NCI-H345 treated with DMSO at 0.1 percent for 48 hours (cell line): Measurements from ENCODE around the gene THBD.

ENCODE experiments used
- DNase-seq: peaks from one replicate; lab custom pipeline; 2025; ENCODE audit not compliant: unreplicated experiment; lab: John Stamatoyannopoulos, UW

Gene THBD, protein sequence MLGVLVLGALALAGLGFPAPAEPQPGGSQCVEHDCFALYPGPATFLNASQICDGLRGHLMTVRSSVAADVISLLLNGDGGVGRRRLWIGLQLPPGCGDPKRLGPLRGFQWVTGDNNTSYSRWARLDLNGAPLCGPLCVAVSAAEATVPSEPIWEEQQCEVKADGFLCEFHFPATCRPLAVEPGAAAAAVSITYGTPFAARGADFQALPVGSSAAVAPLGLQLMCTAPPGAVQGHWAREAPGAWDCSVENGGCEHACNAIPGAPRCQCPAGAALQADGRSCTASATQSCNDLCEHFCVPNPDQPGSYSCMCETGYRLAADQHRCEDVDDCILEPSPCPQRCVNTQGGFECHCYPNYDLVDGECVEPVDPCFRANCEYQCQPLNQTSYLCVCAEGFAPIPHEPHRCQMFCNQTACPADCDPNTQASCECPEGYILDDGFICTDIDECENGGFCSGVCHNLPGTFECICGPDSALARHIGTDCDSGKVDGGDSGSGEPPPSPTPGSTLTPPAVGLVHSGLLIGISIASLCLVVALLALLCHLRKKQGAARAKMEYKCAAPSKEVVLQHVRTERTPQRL

DNA sequence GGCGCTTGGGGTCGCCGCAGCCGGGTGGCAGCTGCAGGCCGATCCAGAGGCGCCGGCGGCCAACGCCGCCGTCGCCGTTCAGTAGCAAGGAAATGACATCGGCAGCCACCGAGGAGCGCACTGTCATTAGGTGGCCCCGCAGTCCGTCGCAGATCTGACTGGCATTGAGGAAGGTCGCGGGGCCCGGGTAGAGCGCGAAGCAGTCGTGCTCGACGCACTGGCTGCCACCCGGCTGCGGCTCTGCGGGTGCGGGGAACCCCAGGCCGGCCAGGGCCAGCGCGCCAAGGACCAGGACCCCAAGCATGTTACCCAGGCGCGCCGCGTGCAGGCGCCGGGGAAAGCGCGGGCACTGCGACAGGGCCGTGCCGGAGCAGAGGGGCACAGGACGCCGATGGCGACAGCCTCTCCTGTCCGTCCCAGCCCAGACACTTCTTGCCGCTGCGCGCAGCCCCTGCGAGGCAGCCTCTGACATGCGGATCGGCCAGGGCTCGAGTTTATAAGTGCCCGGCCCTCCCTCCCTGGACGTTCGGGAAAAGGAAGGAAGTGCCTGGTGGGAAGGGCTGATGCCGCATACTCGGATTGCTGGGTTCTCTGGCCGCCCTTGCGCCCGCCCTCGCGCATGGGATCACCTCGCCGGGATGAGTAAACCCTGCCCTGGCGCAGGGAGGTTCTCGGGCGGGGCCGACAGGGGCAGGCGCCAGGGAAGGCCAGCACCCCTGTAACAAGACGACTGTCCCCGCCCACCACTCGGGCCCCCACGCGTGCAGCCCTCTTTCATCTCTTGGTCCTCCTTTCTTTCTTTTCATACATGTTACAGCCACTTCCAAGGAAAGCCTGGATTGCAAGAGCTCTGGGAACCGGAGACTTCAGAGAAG is at the start of gene THBD:
Gene THBD (minus strand): TSS at position 472 of the 875 bp plus-strand sequence. CDS start 168 bp downstream, at position 304.
- peak; percentile 53 for DNase-seq

- DNase-seq, result no peak
Measured at GRCh38 chr20:23097636-23098580, 48.4 kb upstream of the THBD start.

DNA sequence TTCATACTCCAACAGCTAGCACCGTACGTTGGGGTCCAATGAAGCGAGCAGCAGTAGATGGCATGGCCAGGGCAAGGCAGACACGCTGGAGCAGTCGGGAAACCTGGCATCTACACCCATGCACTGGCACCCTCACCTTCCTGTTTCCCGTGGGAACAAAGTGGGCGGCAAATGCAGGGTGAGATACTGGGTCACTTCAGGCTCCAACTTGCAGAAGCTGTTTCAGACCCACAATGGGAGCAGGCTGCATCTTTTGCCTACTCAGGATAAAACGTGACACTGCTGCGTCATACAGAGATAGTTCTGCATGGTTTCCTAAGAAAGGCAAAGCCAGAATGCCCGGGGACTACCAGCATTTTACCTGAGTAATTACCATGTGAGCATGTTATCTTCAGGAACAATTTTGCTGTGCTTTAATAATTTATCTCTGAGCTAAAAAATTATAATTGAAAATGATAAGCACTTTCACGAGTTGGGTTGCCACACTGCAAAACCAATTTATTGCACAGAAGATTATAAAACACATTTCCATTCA is 47.6 kb upstream of the THBD start:
- DNase-seq, result no peak

DNA sequence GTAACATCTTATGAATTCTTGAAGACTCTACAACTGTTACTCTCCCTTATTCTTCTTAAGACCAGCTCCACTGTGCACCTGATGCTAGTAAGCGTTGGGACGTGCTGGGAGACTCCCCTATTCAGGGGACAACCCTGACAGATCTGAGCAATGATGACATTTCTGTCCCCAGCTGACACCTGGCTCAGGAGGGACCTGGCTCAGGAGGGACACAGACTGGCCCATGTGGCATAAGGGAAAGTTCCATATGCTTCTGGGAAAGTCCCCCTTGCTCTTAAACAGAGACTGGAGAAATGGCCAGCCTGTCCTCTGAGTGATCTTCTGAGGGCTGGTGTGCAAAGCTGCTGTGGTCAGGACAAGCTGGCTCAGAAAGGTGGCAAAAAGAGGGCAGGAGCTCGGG is 46.6 kb upstream of the THBD start:
- no peak for DNase-seq

- no peak for DNase-seq
Measured at GRCh38 chr20:23095499-23095898, 46.0 kb upstream of the THBD start.

DNA sequence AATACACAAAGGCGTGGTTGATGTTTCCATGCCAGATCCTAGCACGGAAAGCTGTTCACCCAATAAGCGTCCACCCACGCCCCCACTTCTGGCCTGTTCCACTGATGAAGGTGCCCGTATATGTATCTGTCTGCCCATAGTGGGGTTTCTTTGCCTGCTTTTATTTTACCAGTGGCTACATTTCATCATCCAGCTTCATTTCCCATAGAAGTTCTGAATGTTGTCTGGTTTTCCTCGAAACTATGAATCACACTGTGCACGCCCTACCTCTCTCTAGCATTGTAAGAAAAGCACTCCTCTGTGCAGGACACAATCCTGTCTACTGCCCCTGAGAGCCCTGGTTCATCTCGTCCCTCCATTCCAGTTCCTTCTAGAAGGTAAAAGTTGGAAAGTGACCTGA is 45.5 kb upstream of the THBD start:
- DNase-seq, result no peak

DNA sequence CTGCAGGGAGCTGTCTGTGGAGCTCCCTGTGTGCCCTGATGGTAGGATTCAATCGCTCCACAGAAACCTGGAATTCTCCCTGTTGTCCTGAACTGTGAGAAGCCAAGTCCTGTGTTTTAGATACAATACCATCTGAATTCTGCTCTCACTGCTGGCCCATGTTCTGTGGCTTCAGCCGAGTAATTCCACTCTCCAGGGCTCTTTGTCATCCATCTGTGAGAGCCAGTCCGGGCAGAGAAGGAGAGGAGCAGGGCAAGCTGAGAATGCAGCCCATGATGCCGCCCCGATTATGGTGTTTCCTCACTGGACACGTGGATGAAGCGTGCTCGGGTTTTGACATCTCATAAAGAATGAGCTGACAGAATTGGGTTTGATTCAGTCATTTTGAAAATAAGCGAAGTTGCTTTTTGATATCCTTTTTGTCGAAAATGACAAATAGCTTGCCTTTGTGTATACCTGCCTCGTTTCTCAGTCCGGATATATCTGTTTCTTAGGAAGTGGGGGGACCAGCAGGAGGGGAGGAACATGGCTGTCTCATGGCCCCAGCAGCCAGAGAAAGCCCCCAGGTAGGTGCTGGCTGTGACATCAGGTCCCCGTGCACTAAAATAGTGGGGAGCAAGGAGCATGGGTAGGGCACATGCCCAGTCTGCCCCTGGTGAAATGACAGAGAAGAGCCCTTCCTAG is 44.9 kb upstream of the THBD start:
- no peak for DNase-seq

- DNase-seq, result no peak
Measured at GRCh38 chr20:23093613-23094012, 44.1 kb upstream of the THBD start.

DNA sequence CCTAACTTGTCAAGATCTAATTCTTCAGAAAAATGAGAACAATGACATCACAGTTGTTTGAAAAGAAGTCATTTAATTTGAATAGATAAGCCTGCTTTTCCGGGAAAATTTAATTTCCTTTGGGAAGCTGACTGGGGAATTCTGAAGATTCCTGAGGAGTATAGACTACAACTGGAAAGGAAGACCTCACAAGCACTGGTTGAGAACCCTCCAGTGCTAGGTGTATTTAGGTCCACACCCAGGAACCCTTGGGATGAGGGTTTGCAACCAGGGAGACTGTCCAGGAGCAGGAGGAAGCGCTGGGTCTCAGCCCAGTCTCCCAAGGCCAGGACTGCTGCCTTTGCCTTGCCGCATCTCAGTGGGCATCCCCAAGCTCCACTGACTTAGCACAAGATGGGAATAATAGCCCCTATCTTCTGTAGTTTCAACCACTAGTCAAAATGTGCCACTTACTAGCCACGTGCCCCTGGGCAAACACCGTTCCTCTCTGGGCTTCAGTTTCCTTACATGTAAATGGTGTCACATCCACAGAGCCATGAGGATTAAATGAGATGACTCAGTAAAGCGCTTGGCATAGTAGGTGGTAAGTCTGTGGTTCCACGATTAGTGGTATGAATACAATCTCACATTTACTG is 43.5 kb upstream of the THBD start:
- no peak for DNase-seq

- DNase-seq, result peak; percentile 40
Measured at GRCh38 chr20:23092384-23092756, 42.9 kb upstream of the THBD start.

DNA sequence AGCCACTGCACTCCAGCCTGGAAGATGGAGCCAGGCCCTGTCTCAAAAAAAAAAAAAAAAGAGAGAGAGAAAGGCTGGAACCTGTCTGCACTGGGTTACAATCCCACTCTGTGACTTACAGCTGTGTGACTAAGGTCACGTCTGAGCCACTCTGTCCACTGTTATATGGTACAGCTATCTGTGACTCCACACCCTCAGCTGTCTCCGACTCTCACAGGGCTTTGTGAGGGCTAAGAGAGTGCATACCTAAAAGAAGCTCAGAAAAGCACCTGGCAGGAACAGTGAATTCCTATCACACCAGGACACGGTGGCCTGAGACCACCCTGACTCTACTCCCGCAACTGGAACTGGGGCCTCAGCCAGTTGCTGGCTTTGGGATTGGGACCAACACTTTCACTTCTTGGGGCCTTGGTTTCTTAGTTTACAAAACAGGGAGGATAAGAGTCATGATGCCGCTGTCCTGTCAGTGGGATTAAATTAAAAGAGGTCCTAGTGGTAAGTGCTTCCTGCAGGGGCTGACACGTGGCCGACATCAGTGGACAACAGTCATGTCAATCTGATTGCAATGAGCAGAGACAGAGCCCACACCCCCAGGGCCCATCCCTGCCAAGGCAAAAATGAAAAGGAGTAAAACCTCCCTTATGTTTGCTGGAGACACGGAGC is 42.4 kb upstream of the THBD start:
- peak; percentile 47 for DNase-seq

GRCh38 chr20:23090878-23091277 is 41.4 kb upstream of the THBD start:
- DNase-seq, result no peak

DNA sequence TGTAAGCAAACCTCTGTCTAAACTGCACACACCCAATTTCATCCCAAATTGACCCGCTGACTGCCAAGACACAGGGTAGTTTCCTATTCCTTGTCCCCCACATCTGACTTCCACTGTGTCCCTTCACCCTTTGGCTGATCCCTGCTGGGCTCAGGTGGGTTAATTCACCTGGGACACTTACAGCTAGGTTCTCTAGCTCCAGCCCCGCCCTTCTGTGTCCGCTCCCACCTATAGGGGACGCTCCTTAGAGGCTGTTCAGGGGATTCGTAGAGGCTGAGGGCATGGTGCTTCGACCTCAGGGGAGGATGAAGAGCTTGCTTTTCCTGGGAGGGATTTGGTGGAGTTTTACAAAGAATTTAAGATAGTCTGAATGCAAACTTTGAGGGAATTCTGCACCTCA is 40.7 kb upstream of the THBD start:
- DNase-seq, result no peak

DNA sequence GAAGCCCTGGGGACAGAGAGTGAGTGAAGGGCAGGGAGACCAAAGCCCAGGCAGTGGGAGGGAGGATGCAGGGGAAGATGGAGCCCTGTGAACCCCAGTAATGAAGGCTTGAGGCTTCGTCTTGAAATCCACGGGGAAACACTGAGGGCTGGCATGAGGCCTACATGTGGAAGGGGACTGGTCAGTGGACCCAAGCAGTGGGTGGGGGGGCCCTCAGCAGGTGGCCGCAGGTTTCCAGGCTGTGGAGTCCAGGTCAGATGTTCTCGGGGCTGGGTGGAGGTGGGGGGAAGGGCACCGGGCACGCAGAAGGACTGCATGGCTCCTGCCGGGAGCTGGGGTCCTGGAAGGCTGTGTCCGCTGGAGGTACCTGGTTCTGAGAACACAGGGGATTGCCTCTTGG is 39.4 kb upstream of the THBD start:
- DNase-seq, result no peak

DNA sequence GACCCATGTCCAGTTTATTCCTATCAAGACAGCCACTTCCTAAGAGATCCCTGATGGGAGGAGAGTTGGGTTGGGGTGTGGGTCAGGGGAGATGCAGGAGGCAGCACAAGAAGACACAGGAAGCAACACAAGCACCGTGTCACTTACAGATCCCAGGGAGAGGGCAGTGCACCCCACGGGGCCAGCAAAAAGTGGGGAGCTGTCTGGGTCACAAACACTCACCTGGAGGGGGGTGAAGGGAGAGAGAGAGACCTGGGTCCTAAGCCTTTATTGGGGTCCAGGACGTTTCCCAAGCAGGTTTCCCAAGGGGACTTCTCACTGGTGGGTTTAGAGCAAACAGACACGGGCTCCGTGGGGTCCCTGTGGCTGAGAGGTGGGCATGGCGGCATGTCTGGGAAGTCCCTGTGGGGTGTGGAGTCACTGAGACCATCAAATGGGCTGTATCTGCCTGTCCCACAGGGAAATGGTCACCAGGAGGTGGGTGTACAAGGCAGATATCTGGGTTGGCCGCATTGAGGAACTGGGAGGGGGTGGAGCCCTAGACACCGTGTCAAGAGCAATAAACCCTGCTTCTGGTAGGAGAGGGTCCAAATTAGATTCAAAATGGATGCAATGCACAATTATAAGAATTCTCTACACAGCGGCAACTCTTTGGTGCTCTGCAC is 38.2 kb upstream of the THBD start:
- DNase-seq, result no peak

DNA sequence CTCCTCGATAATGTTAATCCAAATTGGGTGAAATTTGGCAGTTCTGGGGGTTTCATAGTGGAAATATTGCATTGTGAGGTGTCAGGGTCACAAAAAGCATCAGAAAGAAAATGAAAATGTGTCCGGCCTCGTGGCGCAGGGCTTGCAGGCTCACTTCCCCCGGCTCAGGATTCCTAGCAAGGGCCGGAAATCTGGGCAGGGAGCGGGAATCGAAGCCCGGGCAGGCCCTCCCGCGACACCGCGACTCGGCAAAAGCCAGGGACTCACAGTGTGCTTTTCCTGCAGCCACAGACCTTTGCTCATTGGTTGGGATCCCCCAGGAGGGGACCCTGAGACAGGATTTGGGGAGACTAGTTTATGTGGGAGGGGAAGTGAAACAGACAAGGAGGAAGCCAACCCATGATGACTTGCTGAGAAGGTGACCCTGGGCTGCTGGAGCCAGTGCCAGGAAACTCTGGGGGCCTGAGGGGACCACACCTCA is 37.5 kb upstream of the THBD start:
- DNase-seq, result no peak

DNA sequence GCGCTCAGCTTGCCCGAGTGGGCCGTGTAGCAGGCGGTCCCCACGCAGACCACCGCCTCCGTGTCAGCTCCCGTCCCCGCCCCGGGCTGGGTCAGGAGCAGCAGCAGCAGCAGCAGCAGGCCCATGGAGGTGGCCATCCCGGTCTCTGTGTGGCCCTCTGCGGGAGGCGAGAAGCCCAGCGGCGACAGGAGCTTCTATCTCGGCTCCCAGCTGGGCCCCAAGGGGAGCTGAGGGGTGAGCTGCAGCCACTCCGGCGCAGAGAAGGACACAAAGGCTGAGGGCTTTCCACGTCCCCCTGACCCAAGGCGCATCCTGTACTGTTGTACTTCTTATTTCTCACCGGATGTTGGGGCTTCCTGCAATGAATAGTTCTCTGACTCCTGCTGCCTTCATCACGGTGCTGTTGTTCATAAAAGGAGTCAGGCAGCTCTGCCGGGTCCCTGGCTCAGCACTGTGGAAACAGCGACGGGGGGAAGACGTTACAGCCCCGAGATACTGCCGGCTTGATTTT is 36.6 kb upstream of the THBD start, which contains the start of gene CD93:
Gene CD93 (minus strand): TSS at position 269 of the 511 bp plus-strand sequence. CDS start 132 bp downstream, at position 137.
- DNase-seq, result no peak
